GM18868 (cell line): ENCODE results near the gene ZNF532.
"Not testable (repeated sequence)": the region's sequence is repeated elsewhere in the genome, so short reads cannot be mapped to it uniquely, and the experiment has no call there.

Experiments
- ATAC-seq: cut with Tn5 transposase; IDR thresholded peaks from one replicate; pipeline ENCODE4 v1.9.1; 2021; ENCODE audit warnings: mild to moderate bottlenecking, moderate library complexity; ENCODE audit not compliant: unreplicated experiment

Gene ZNF532

GRCh38 chr18:58850786-58851469 lies 13.7 kb upstream of the ZNF532 start:
- ATAC-seq = no peak

GRCh38 chr18:58851856-58852255 lies 12.8 kb upstream of the ZNF532 start:
- ATAC-seq = no peak

GRCh38 chr18:58852629-58853028 lies 12.0 kb upstream of the ZNF532 start:
- ATAC-seq = no peak

GRCh38 chr18:58853561-58853960 lies 11.1 kb upstream of the ZNF532 start:
- no peak for ATAC-seq

- not testable (repeated sequence) for ATAC-seq
Measured at GRCh38 chr18:58855521-58855920, 9.2 kb upstream of the ZNF532 start.

GRCh38 chr18:58856881-58857280 lies 7.8 kb upstream of the ZNF532 start:
- no peak for ATAC-seq

- ATAC-seq = no peak
Measured at GRCh38 chr18:58858591-58859468, 5.8 kb upstream of the ZNF532 start.

- ATAC-seq = no peak
Measured at GRCh38 chr18:58859907-58860306, 4.8 kb upstream of the ZNF532 start.

- no peak for ATAC-seq
Measured at GRCh38 chr18:58860747-58861231, 3.9 kb upstream of the ZNF532 start.

GRCh38 chr18:58861353-58861752 lies 3.3 kb upstream of the ZNF532 start:
- ATAC-seq = no peak

- ATAC-seq = no peak
Measured at GRCh38 chr18:58861861-58862301, 2.8 kb upstream of the ZNF532 start.

- no peak for ATAC-seq
Measured at GRCh38 chr18:58862356-58862755, 2.3 kb upstream of the ZNF532 start.

GRCh38 chr18:58862851-58863538 lies 1.7 kb upstream of the ZNF532 start:
- peak; percentile 19 for ATAC-seq

- peak; percentile 41 for ATAC-seq
Measured at GRCh38 chr18:58863539-58864145, 1.0 kb upstream of the ZNF532 start.

GRCh38 chr18:58865033-58865590 lies 435 bp downstream of the ZNF532 start:
- ATAC-seq = no peak

GRCh38 chr18:58865701-58866065 lies 1.0 kb downstream of the ZNF532 start:
- ATAC-seq = no peak

- no peak for ATAC-seq
Measured at GRCh38 chr18:58866066-58866772, 1.5 kb downstream of the ZNF532 start.

GRCh38 chr18:58866773-58867150 lies 2.1 kb downstream of the ZNF532 start:
- no peak for ATAC-seq

- ATAC-seq = no peak
Measured at GRCh38 chr18:58867281-58867961, 2.7 kb downstream of the ZNF532 start.

GRCh38 chr18:58868440-58868839 lies 3.8 kb downstream of the ZNF532 start:
- no peak for ATAC-seq
